H1 (cell line): ENCODE results near the gene CLDN15. TPM values are rescaled to one million over a fixed set of nuclear protein-coding genes. Genes with fewer than 3 reads are reported as not detected.

Experiments used
- CTCF ChIA-PET: fragments of 300-600 bp; sonication (Branson Sonifier 250); formaldehyde crosslinking; loops from one replicate; lab custom pipeline; 2021; ENCODE audit not compliant: partially characterized antibody; lab: Charles Lee
- POLR2A ChIA-PET: fragments of 300-600 bp; sonication (Branson Sonifier 250); formaldehyde crosslinking; loops from one replicate; lab custom pipeline; 2021; ENCODE audit warnings: inconsistent platforms; ENCODE audit not compliant: partially characterized antibody; lab: Charles Lee
- DNase-seq, 2 experiments: peaks; one replicate each; pipeline versions ENCODE4 v3.0.0 to v3.0.0-alpha.2; 2010 to 2022; ENCODE audit warnings: low spot score in 2 of 2, low read depth in 1 of 2, mixed read lengths in 1 of 2
- FAIRE-seq: peaks from 2 replicates; lab custom pipeline; 2011; peaks lifted over from hg19 to GRCh38; lab: Jason Lieb, UNC
- H2AFZ ChIP-seq: 2 replicates; pipeline ENCODE4 v1.8.1; 2012; ENCODE audit warnings: low read length, inconsistent platforms
- H2AK5ac ChIP-seq: 2 replicates; pipeline ENCODE4 v1.6.1; 2013; ENCODE audit warnings: low read depth, low read length
- H2BK120ac ChIP-seq: replicated peaks from 2 replicates; pipeline ENCODE3; 2013; ENCODE audit warnings: low read depth, low read length, inconsistent platforms
- H2BK12ac ChIP-seq: 2 replicates; pipeline ENCODE4 v1.6.1; 2013; ENCODE audit warnings: low read depth, low read length
- H2BK15ac ChIP-seq: 2 replicates; pipeline ENCODE4 v1.6.1; 2013; ENCODE audit warnings: low read length
- H2BK20ac ChIP-seq: 2 replicates; pipeline ENCODE4 v1.6.1; 2013; ENCODE audit warnings: low read length
- H2BK5ac ChIP-seq: 2 replicates; pipeline ENCODE4 v1.6.1; 2013; ENCODE audit warnings: low read depth, low read length
- H3K14ac ChIP-seq: 2 replicates; pipeline ENCODE4 v1.6.1; 2013; ENCODE audit warnings: inconsistent platforms; ENCODE audit not compliant: insufficient read length
- H3K18ac ChIP-seq: 2 replicates; pipeline ENCODE4 v1.6.1; 2013; ENCODE audit warnings: low read length; ENCODE audit errors: extremely low read depth
- H3K23ac ChIP-seq: 2 replicates; pipeline ENCODE4 v1.6.1; 2013; ENCODE audit warnings: inconsistent platforms; ENCODE audit not compliant: insufficient read length
- H3K23me2 ChIP-seq: 2 replicates; pipeline ENCODE4 v1.6.1; 2013; ENCODE audit warnings: low read depth, low read length
- H3K27ac ChIP-seq: 2 replicates; pipeline ENCODE4 v1.6.1; 2011; ENCODE audit warnings: low read depth, low read length, inconsistent platforms
- H3K27me3 ChIP-seq, 4 experiments: replicated peaks in 1 of 4; 1 replicate in 1 of 4; 2 replicates in 3 of 4; pipeline versions ENCODE4 v1.6.1 to v1.8.1; 2011 to 2013; ENCODE audit warnings: low read length in 3 of 4, mild to moderate bottlenecking in 3 of 4, inconsistent platforms in 2 of 4, mixed read lengths in 2 of 4, moderate library complexity in 1 of 4; ENCODE audit not compliant: control insufficient read depth in 3 of 4, insufficient read depth in 3 of 4; ENCODE audit errors: extremely low read depth in 1 of 4
- H3K36me3 ChIP-seq, 4 experiments: 2 replicates each; pipeline versions ENCODE4 v1.6.1 to v1.8.1; 2011 to 2013; ENCODE audit warnings: mild to moderate bottlenecking in 4 of 4, low read length in 3 of 4, moderate library complexity in 2 of 4, control low read depth in 1 of 4, inconsistent platforms in 1 of 4; ENCODE audit not compliant: insufficient read depth in 4 of 4, control insufficient read depth in 2 of 4
- H3K4ac ChIP-seq: replicated peaks from 2 replicates; pipeline ENCODE3; 2013; ENCODE audit warnings: low read length, low read depth, mixed read lengths, inconsistent platforms; ENCODE audit not compliant: insufficient read length
- H3K4me1 ChIP-seq, 4 experiments: replicated peaks in 1 of 4; 1 replicate in 1 of 4; 2 replicates in 3 of 4; pipeline versions ENCODE4 v1.6.1 to v1.8.1; 2011 to 2013; ENCODE audit warnings: low read length in 3 of 4, inconsistent platforms in 2 of 4, mixed read lengths in 1 of 4; ENCODE audit not compliant: insufficient read depth in 4 of 4, control insufficient read depth in 3 of 4
- H3K4me2 ChIP-seq, 2 experiments: 2 replicates each; pipeline versions ENCODE4 v1.6.1 to v1.8.1; 2011 to 2013; ENCODE audit warnings: low read depth in 2 of 2, low read length in 2 of 2, control low read depth in 1 of 2, inconsistent platforms in 1 of 2, mild to moderate bottlenecking in 1 of 2; ENCODE audit not compliant: insufficient read depth in 1 of 2
- H3K4me3 ChIP-seq, 4 experiments: fragments of 200-600, 300-600 bp in 1 of 4; sonication (generic), shearing (Covaris generic), sonication (Bioruptor Twin) in 1 of 4; 2 replicates each; pipeline versions ENCODE4 v1.5.1 to v1.8.1; 2011 to 2016; ENCODE audit warnings: low read length in 4 of 4, low read depth in 3 of 4, control low read depth in 2 of 4, inconsistent platforms in 2 of 4, mild to moderate bottlenecking in 2 of 4, mixed read lengths in 1 of 4, moderate library complexity in 1 of 4; ENCODE audit not compliant: insufficient read depth in 2 of 4; ENCODE audit errors: extremely low read depth in 1 of 4
- H3K56ac ChIP-seq: replicated peaks from 2 replicates; pipeline ENCODE3; 2013; ENCODE audit warnings: low read depth, mild to moderate bottlenecking, mixed read lengths, low read length, inconsistent platforms; ENCODE audit not compliant: insufficient read length
- H3K79me1 ChIP-seq: 2 replicates; pipeline ENCODE4 v1.6.1; 2013; ENCODE audit warnings: low read depth, low read length, control low read depth
- H3K79me2 ChIP-seq, 2 experiments: 2 replicates each; pipeline versions ENCODE4 v1.6.1 to v1.8.1; 2012 to 2013; ENCODE audit warnings: low read length in 2 of 2, mild to moderate bottlenecking in 2 of 2, inconsistent platforms in 1 of 2; ENCODE audit not compliant: insufficient read depth in 2 of 2, control insufficient read depth in 1 of 2
- H3K9ac ChIP-seq, 4 experiments: replicated peaks in 1 of 4; 1 replicate in 1 of 4; 2 replicates in 3 of 4; pipeline versions ENCODE4 v1.6.1 to v1.8.1; 2011 to 2013; ENCODE audit warnings: low read depth in 3 of 4, low read length in 3 of 4, control low read depth in 2 of 4, mild to moderate bottlenecking in 2 of 4, moderate library complexity in 2 of 4, inconsistent platforms in 1 of 4; ENCODE audit errors: extremely low read depth in 1 of 4
- H3K9me3 ChIP-seq, 2 experiments: 2 replicates each; pipeline versions ENCODE4 v1.6.1 to v1.8.1; 2012 to 2013; ENCODE audit warnings: mild to moderate bottlenecking in 2 of 2, moderate library complexity in 2 of 2, control low read depth in 1 of 2, inconsistent platforms in 1 of 2, low read depth in 1 of 2, low read length in 1 of 2, mixed read lengths in 1 of 2; ENCODE audit not compliant: insufficient read depth in 2 of 2
- H4K20me1 ChIP-seq, 2 experiments: replicated peaks in 1 of 2; 2 replicates each; pipeline versions ENCODE3 to v1.8.1; 2011 to 2013; ENCODE audit warnings: inconsistent platforms in 2 of 2, low read length in 2 of 2, mild to moderate bottlenecking in 1 of 2; ENCODE audit not compliant: insufficient read depth in 2 of 2, control insufficient read depth in 1 of 2
- H4K5ac ChIP-seq: 2 replicates; pipeline ENCODE4 v1.6.1; 2013; ENCODE audit warnings: low read length, low read depth, mixed read lengths, inconsistent platforms; ENCODE audit not compliant: insufficient read length
- H4K8ac ChIP-seq: 2 replicates; pipeline ENCODE4 v1.8.0; 2013; ENCODE audit warnings: mild to moderate bottlenecking, moderate library complexity, low read length, inconsistent platforms; ENCODE audit not compliant: insufficient read depth; ENCODE audit errors: extremely low read depth
- H4K91ac ChIP-seq: replicated peaks from 2 replicates; pipeline ENCODE3; 2013; ENCODE audit warnings: low read length, mixed read lengths, inconsistent platforms; ENCODE audit not compliant: insufficient read length
- ATF3 ChIP-seq: IDR thresholded peaks from 2 replicates; pipeline ENCODE4 v1.6.1; 2011; ENCODE audit warnings: low read depth, mild to moderate bottlenecking, low read length; ENCODE audit not compliant: insufficient read depth
- BCL11A ChIP-seq, 2 experiments: IDR thresholded peaks; one replicate each; pipeline ENCODE4 v1.6.1; 2011; ENCODE audit warnings: low read depth in 2 of 2, low read length in 2 of 2, mild to moderate bottlenecking in 2 of 2
- CEBPB ChIP-seq: IDR thresholded peaks from 2 replicates; pipeline ENCODE4 v1.6.1; 2012; ENCODE audit warnings: low read depth, low read length
- E2F6 ChIP-seq: IDR thresholded peaks from 2 replicates; pipeline ENCODE4 v1.6.1; 2012; ENCODE audit warnings: inconsistent platforms
- MAFK ChIP-seq: IDR thresholded peaks from 2 replicates; pipeline ENCODE4 v1.6.1; 2012; ENCODE audit warnings: low read depth, mild to moderate bottlenecking, improper control_type of control experiment, low read length
- NRF1 ChIP-seq: IDR thresholded peaks from 2 replicates; pipeline ENCODE4 v1.6.1; 2011; ENCODE audit warnings: mild to moderate bottlenecking, low read depth, low read length, improper control_type of control experiment
- PHF8 ChIP-seq: fragments of 200-600 bp; sonication (generic); conservative IDR thresholded peaks from 2 replicates; pipeline ENCODE4 v1.7.1; 2012; ENCODE audit warnings: low read depth, mild to moderate bottlenecking, inconsistent platforms, low read length, moderate library complexity
- POLR2A ChIP-seq, 2 experiments: IDR thresholded peaks; 1 replicate in 1 of 2; 2 replicates in 1 of 2; pipeline ENCODE4 v1.6.1; 2011; ENCODE audit warnings: low read depth in 2 of 2, low read length in 2 of 2, mild to moderate bottlenecking in 2 of 2; ENCODE audit errors: control extremely low read depth in 1 of 2
- SIRT6 ChIP-seq: IDR thresholded peaks from one replicate; pipeline ENCODE4 v1.7.1; 2012; ENCODE audit warnings: low read length, inconsistent platforms
- SP2 ChIP-seq: IDR thresholded peaks from 2 replicates; pipeline ENCODE4 v1.6.1; 2012; ENCODE audit warnings: mild to moderate bottlenecking, low read length, inconsistent platforms
- TEAD4 ChIP-seq: IDR thresholded peaks from 2 replicates; pipeline ENCODE4 v1.6.1; 2012; ENCODE audit warnings: low read depth, low read length, inconsistent platforms, mixed read lengths
- YY1 ChIP-seq: IDR thresholded peaks from 2 replicates; pipeline ENCODE4 v1.6.1; 2011; ENCODE audit warnings: low read depth, mild to moderate bottlenecking, low read length
- WGBS, 2 experiments: shearing (Covaris generic) in 1 of 2; methylation state at CpG; one replicate each; pipeline versions ENCODE4 v1.1.6 to v1.1.7; 2013 to 2015; ENCODE audit warnings: low lambda C conversion rate in 2 of 2, mixed read lengths in 2 of 2, inconsistent platforms in 1 of 2, low coverage in 1 of 2, missing lambda C conversion rate in 1 of 2; ENCODE audit not compliant: insufficient replicate concordance in 2 of 2, insufficient coverage in 1 of 2, insufficient read length in 1 of 2; ENCODE audit errors: extremely low coverage in 1 of 2, missing lambda C conversion rate in 1 of 2; 5-methylcytosine and 5-hydroxymethylcytosine counted together
- polyA plus RNA-seq, 7 experiments: library from polyadenylated mRNA; depleted of rRNA in 3 of 7; stranded (reverse) in 5 of 7; unstranded in 2 of 7; fragments of >200 nt in 5 of 7; fragments of 200-250 nt in 2 of 7; gene quantifications; 1 replicate in 5 of 7; 2 replicates in 1 of 7; 4 replicates in 1 of 7; pipeline versions ENCODE4 v1.2.1 to v1.2.3, GENCODE V29; 2011 to 2013; ENCODE audit warnings: missing spikeins in 2 of 7, mixed read lengths in 2 of 7
- total RNA-seq: library from RNA; stranded (reverse); fragmentation: NEBNext Ultra II Directional; extraction: Animal tissue kit (Norgen Biotek cat#: 25700); gene quantifications from 2 replicates; pipeline ENCODE4 v1.2.1, GENCODE V29; 2021

CLDN15 gene
- total and polyA plus RNA-seq, 2 of the 8 experiments (the other 6 are each of a cell fraction or from before 2014, with no cell fraction given) = 5.5 to 7.6 TPM

- no peak overlapping the region for H2BK15ac ChIP-seq
- H3K4me3 ChIP-seq = no peak overlapping the region
- no peak overlapping the region for H3K4ac ChIP-seq
- peaks cover 0 to 3% (median 1%) of the 10 kb centered on the region in 4 experiments; a peak in 1 of 7 replicates for H3K27me3 ChIP-seq
- no peak for FAIRE-seq
- no peak overlapping the region for H2AK5ac ChIP-seq
- peaks cover 0 to 2% (median under 1%) of the 10 kb centered on the region in 4 experiments; a peak in 3 of 7 replicates for H3K4me1 ChIP-seq
- no peak overlapping the region for H2BK20ac ChIP-seq
- H2BK12ac ChIP-seq = no peak overlapping the region
- no peak overlapping the region for H3K9ac ChIP-seq
- 87% methylated on average over 6 of the region's 6 CpGs; no CpG with 5 or more reads in 1 of the 2 experiments for WGBS, 2 experiments
- H3K56ac ChIP-seq = no peak overlapping the region
- no peak for DNase-seq
- H3K18ac ChIP-seq = no peak overlapping the region
- no peaks in the 10 kb centered on the region for H3K79me1 ChIP-seq
- no peak overlapping the region for H3K27ac ChIP-seq
- H2BK120ac ChIP-seq = no peak overlapping the region
- no peak overlapping the region for H2AFZ ChIP-seq
- no peak overlapping the region for H4K91ac ChIP-seq
- no peak overlapping the region for H2BK5ac ChIP-seq
- H3K23ac ChIP-seq = no peak overlapping the region
- H3K79me2 ChIP-seq = no peaks in the 10 kb centered on the region
- H4K8ac ChIP-seq = no peak overlapping the region
- no peaks in the 10 kb centered on the region for H4K20me1 ChIP-seq
- ChIA-PET CTCF (interaction anchor here (1.2 to 1.6 kb wide), 3 partner anchors 9 to 44 kb away, joined by 4 to 6 read pairs (median 5); no protein-coding TSS in a partner anchor), POLR2A (interaction anchor here (1.1 kb wide), 1 partner anchor 19 kb away, joined by 3 read pairs; no protein-coding TSS in a partner anchor)
- H3K36me3 ChIP-seq = no peaks in the 10 kb centered on the region
- H3K14ac ChIP-seq = no peak overlapping the region
- no peaks in the 10 kb centered on the region for H3K23me2 ChIP-seq
- H4K5ac ChIP-seq = no peak overlapping the region
- no peak overlapping the region for H3K4me2 ChIP-seq
- H3K9me3 ChIP-seq = no peaks in the 10 kb centered on the region
- TF ChIP-seq CEBPB = no peak
- no peak for TF ChIP-seq MAFK
- no peak for TF ChIP-seq TEAD4
- TF ChIP-seq ATF3 = no peak
- TF ChIP-seq PHF8 = no peak
- no peak for TF ChIP-seq E2F6
- TF ChIP-seq NRF1 = no peak
- no peak for TF ChIP-seq POLR2A (IDR thresholded peaks at IDR 0.05; ENCODE audit: control extremely low read depth in 1 of 2, low read depth in 2 of 2, low read length in 2 of 2)
- no peak for TF ChIP-seq BCL11A (IDR thresholded peaks at IDR 0.05; ENCODE audit: low read depth in 2 of 2, low read length in 2 of 2)
- no peak for TF ChIP-seq YY1
- TF ChIP-seq SIRT6 = no peak
- TF ChIP-seq SP2 = no peak
Observed at GRCh38 chr7:101186194-101186593, 51.4 kb downstream of the CLDN15 start.
